IgD-negative memory B cell (primary cell): ENCODE results near the gene IGFN1. TPM values are rescaled to one million over a fixed set of nuclear protein-coding genes. Genes with fewer than 3 reads are reported as not detected.
"Not testable (repeated sequence)": the region's sequence is repeated elsewhere in the genome, so short reads cannot be mapped to it uniquely, and the experiment has no call there.

Source experiments
- H3K27ac Mint-ChIP-seq, 3 donors: one replicate each; pipeline ENCODE4 v1.8.0; 2020 to 2022; ENCODE audit warnings: mild to moderate bottlenecking in 3 of 3, mixed read lengths in 3 of 3, moderate library complexity in 1 of 3
- H3K27me3 Mint-ChIP-seq: one replicate; pipeline ENCODE4 v1.8.0; 2021; ENCODE audit warnings: mixed read lengths
- H3K36me3 Mint-ChIP-seq: one replicate; pipeline ENCODE4 v1.8.0; 2020; ENCODE audit warnings: mild to moderate bottlenecking, mixed read lengths
- H3K4me1 Mint-ChIP-seq, 3 donors: one replicate each; pipeline ENCODE4 v1.8.0; 2020 to 2022; ENCODE audit warnings: mixed read lengths in 3 of 3, mild to moderate bottlenecking in 1 of 3
- H3K4me3 Mint-ChIP-seq, 4 donors: one replicate each; pipeline ENCODE4 v1.8.0; 2020 to 2022; ENCODE audit warnings: mild to moderate bottlenecking in 4 of 4, mixed read lengths in 4 of 4, moderate library complexity in 3 of 4
- H3K9me3 Mint-ChIP-seq, 3 donors: one replicate each; pipeline ENCODE4 v1.8.0; 2020 to 2021; ENCODE audit warnings: mixed read lengths in 3 of 3, mild to moderate bottlenecking in 1 of 3
- polyA plus RNA-seq: library from polyadenylated mRNA; unstranded; fragments of 300-500 nt; fragmentation: Illumina TruSeq; gene quantifications from one replicate; pipeline ENCODE4 v1.2.3, GENCODE V29; 2021

The IGFN1 gene
- polyA plus RNA-seq, 1 donor from 2014 or later, result not detected

DNA sequence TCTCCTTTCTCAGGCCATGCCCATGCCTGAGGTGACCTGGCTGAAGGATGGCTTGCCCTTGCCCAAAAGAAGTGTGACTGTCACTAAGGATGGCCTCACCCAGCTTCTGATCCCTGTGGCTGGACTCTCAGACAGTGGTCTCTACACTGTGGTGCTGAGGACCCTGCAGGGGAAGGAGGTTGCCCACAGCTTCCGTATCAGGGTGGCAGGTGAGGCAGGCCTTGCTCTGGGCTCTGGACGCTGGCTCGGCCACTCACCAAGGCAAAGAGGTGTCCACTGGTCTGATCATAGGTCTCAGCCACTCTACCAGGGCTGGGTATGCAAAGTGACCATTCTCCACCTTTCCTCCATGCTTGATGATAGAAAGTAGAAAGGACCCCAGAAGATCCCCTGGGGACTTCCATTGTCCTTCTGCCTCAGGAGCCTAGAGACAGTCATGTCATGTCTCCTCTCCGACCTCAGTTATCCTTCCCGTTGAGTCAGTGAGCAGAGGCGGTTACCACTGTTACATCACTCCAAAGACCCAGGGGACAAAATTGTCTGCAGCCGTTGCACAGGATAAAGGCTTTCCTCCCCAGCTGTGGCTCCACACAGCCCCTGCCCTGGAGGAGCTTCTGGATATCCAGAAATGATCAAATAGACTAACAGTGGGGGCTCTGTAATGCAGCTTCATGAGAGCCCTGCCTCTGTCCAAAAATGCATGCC is 34.2 kb downstream of the IGFN1 start:
- Mint-ChIP-seq H3K4me3 (no peak overlapping the region), H3K27ac (no peak overlapping the region), H3K27me3 (peaks cover 9% of the 10 kb centered on the region), H3K36me3 (no peaks in the 10 kb centered on the region), H3K9me3 (no peaks in the 10 kb centered on the region), H3K4me1 (no peaks in the 10 kb centered on the region)

DNA sequence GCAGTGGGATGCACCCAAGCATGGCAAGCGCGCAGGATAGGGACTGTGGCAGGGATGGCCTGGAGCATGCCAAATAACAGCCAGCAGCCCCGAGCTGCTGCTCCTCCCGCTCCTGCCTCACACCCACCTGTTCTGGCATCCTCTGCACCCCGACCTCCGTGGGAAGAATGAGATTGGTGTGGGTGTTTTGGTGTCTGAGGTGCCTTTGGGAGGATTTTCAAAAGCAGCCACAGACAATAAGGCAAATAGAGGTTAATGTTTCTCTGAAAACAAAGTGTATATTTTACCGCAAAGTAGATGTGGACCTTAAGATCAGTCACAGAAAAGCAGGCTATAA is 35.5 kb downstream of the IGFN1 start:
- no peak overlapping the region for H3K4me3 Mint-ChIP-seq

DNA sequence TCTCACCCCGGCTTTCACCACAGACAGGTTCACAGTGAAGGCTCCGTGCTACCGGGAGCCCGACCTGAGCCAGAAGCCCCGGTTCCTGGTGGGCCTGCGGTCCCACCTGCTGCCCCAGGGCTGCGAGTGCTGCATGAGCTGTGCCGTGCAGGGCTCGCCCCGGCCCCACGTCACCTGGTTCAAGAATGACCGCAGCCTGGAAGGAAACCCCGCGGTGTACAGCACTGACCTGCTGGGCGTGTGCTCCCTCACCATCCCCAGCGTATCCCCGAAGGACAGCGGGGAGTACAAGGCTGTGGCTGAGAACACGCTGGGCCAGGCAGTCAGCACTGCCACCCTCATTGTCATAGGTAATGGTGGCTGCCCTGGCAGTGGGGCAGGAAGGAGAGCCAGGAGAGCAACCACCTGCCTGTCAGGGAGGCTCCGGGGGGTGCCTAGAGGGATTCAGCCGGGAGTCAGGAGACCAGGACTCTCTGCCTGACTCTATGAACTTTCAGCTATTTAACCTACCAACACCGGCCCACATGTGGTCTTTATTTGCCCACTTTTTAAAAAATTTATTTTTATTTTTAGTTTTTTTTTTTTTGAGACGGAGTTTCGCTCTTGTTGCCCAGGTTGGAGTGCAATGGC is 36.4 kb downstream of the IGFN1 start:
- Mint-ChIP-seq H3K27ac (no peak overlapping the region), H3K27me3 (peaks cover 9% of the 10 kb centered on the region), H3K4me1 (no peaks in the 10 kb centered on the region), H3K36me3 (no peaks in the 10 kb centered on the region), H3K4me3 (no peak overlapping the region), H3K9me3 (peaks cover 0 to 4% (median 2%) of the 10 kb centered on the region in 3 donors)

More for the DNA sequence above, 35.5 kb downstream of the IGFN1 start:
- H3K27me3 Mint-ChIP-seq, result peaks cover 9% of the 10 kb centered on the region
- no peaks in the 10 kb centered on the region for H3K36me3 Mint-ChIP-seq
- H3K27ac Mint-ChIP-seq, result no peak overlapping the region
- peaks cover 0 to 2% (median 0%) of the 10 kb centered on the region in 3 donors for H3K9me3 Mint-ChIP-seq
- no peaks in the 10 kb centered on the region for H3K4me1 Mint-ChIP-seq

DNA sequence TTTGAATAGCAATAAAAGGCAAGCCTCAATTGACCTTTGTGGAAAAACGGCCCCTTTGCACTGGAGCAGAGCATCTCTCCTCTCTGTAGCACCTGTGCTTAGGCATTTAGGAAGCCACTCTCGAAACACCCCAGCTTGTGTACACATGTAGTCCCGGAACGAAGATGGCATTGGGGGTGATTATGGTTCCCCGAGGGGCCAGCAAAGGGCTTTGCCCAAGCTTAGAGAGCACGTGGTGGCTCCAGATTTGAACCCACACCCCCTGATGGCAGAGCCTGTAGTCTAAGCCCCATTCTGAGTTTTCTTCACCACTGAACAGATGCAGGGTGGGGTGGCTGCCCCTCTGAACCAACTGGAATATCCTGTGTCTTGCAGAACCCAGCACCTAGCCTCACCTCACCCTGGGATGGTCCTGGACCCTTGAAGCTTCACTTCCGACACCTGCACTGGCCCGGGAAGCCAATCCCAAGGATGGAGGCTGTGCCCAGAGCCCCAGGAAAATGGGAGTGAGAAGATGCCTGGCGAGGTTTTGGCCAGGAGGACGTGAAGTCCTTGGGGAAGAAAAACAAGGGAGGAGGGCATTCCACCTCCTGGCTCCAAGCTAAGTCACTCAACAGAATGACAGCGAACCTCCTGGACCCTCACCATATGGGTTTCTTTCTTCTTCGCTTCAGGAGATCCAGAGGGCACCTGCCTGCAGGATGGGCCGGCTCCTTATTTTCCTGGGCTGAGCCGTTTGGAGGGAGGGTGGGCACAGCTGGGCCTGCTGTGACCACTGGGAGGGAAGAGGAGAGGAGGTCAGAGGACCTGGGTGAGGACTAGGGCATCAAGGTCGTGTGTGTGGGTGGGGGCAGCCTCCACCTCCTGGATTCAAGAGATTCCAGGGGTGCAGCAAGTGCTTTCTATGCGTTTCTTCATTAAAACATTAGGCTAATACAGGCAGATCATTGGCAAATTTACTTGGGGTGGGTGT is 37.7 kb downstream of the IGFN1 start:
- Mint-ChIP-seq H3K9me3 (peaks cover 1 to 11% (median 7%) of the 10 kb centered on the region in 3 donors), H3K4me3 (no peak overlapping the region), H3K4me1 (no peaks in the 10 kb centered on the region), H3K36me3 (no peaks in the 10 kb centered on the region), H3K27me3 (peaks cover 9% of the 10 kb centered on the region), H3K27ac (no peak overlapping the region)

DNA sequence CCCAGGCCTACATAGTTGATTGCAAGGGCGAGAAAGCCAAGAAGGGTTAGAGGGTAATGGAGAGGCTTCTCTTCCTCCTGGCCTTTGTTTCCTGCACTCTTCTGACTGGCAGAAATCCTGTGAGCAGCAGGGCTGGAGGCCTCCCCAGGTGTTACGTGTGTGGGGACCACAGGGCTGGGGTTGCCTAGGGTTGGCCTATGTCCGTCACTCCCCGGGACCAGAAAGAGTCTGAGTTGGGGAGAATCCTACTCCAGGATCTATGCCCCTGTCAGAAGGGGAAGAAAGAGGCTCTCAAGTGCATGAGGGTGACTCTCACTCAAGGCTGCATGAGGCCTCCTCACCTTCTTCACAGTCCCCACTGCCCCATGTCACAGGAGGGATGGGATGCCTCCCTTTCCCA is 38.5 kb downstream of the IGFN1 start:
- no peaks in the 10 kb centered on the region for H3K36me3 Mint-ChIP-seq
- no peak overlapping the region for H3K4me3 Mint-ChIP-seq
- peaks cover 2 to 13% (median 7%) of the 10 kb centered on the region in 3 donors for H3K9me3 Mint-ChIP-seq
- H3K27ac Mint-ChIP-seq, result no peak overlapping the region
- H3K4me1 Mint-ChIP-seq, result no peaks in the 10 kb centered on the region
- peaks cover 9% of the 10 kb centered on the region for H3K27me3 Mint-ChIP-seq

DNA sequence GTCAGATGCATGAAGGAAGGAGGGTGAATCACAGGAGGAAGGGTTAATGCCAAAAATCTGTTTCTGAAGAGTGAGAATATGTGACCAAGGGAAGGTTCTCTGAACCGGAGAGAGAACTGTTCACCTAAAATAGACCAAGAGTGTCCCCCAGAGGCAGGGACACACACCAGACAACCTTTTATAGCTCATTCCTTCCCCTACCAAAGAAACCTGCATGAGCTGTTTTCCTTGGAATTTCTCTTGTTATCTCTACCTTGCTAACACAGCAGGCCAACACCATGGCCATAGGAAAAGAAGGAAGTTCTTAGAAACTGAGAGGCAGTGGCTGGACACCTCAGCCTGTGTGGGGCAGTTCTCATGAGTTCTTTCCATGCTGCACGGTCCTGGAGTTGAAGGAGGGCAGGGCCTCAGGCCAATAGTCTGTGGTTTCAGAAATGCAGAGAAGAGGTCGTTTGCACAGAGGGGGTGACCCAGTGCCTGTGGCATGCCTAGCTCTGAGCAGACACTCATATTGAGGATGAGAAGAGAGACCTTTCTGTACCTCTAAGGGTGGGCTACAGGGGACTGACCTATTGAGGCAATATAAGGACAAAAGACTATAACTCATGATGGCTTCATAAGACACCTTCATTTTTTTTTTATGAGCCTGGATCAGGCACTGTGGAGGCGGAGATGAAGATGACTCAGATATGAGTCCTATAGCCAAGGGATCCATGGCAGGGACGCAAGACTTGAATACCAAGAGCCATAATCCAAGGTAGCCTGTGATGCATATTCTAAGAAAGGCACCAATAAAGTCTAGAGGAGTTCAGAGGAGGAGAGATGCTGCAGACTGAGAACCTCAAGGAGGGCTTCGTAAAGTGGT is 39.4 kb downstream of the IGFN1 start:
- no peak overlapping the region for H3K4me3 Mint-ChIP-seq
- H3K36me3 Mint-ChIP-seq, result no peaks in the 10 kb centered on the region
- H3K9me3 Mint-ChIP-seq, result peaks cover 2 to 13% (median 7%) of the 10 kb centered on the region in 3 donors
- peaks cover 9% of the 10 kb centered on the region for H3K27me3 Mint-ChIP-seq
- no peaks in the 10 kb centered on the region for H3K4me1 Mint-ChIP-seq
- no peak overlapping the region for H3K27ac Mint-ChIP-seq

DNA sequence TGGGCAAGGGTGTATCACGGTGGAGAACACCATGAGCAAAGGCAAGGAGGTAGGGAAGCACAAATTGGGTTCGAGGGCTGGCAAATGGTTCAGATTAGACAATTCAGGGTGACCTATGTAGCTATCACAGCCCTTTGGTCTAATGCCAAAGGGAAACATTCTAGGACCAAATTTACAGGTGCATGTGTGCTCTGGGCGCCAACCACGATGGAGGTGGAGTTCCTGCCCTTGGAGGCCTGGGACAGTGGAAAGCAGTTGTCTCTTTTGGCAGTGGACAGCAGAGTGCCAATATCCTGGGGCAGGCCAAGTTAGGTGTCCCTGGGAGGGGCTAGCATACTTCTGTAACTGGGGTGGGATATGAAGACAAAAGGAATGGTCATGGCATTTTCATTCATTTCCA is 40.1 kb downstream of the IGFN1 start:
- Mint-ChIP-seq H3K36me3 (no peaks in the 10 kb centered on the region), H3K9me3 (peaks cover 2 to 13% (median 7%) of the 10 kb centered on the region in 3 donors), H3K27me3 (peaks cover 9% of the 10 kb centered on the region), H3K4me1 (no peaks in the 10 kb centered on the region), H3K27ac (no peak overlapping the region), H3K4me3 (no peak overlapping the region)

DNA sequence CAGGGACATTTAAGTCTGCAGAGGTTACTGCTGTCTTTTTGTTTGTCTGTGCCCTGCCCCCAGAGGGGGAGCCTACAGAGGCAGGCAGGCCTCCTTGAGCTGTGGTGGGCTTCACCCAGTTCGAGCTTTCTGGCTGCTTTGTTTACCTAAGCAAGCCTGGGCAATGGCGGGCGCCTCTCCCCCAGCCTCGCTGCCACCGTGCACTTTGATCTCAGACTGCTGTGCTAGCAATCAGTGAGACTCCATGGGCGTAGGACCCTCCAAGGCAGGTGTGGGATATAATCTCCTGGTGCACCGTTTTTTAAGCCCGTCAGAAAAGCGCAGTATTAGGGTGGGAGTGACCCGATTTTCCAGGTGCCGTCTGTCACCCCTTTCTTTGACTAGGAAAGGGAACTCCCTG is 49.0 kb downstream of the IGFN1 start:
- not testable (repeated sequence) for H3K9me3 Mint-ChIP-seq, H3K36me3 Mint-ChIP-seq, H3K4me1 Mint-ChIP-seq, H3K4me3 Mint-ChIP-seq, H3K27ac Mint-ChIP-seq
- peaks cover 10% of the 10 kb centered on the region for H3K27me3 Mint-ChIP-seq

DNA sequence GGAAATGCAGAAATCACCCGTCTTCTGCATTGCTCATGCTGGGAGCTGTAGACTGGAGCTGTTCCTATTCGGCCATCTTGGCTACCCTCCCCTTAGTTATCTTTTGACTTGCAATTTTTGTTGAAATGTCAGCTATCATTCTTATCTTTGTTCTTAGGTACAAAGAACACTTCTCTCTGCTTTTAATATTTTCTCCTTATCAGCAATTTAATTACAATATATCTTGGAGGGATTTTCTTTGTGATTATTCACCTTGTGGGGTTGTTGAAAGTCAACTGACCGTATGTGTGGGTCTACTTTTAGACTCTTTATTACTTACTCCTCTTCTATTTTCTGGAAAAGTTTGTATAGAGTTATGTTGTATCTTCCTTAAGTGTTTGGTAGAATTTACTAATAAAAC is 49.5 kb downstream of the IGFN1 start:
- Mint-ChIP-seq H3K36me3 (no peaks in the 10 kb centered on the region), H3K4me1 (no peaks in the 10 kb centered on the region), H3K9me3 (no peaks in the 10 kb centered on the region), H3K27me3 (peaks cover 10% of the 10 kb centered on the region), H3K27ac (peak overlapping the region in 1 of 3 donors; percentile 71), H3K4me3 (no peak overlapping the region)

DNA sequence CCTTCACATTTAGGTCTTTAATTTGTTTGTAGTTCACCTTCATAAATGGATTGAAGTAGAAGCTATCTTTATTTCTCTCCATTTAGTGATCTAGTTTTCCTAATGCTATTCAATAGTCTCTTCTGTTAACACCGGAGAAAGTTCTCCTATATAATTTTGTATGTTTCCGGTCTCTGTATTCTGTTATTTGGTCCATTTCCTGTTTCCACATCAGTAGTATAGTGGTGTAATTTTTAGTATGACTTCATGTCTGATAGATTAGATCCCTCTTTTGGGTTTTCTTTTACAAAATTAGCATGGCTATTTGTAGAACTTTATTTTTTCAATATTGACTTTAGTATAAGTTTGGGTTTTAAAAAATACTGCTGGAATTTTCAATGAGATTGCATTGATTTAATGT is 51.1 kb downstream of the IGFN1 start:
- no peaks in the 10 kb centered on the region for H3K9me3 Mint-ChIP-seq
- no peaks in the 10 kb centered on the region for H3K36me3 Mint-ChIP-seq
- H3K27me3 Mint-ChIP-seq, result peaks cover 9% of the 10 kb centered on the region
- H3K27ac Mint-ChIP-seq, result no peak overlapping the region
- H3K4me3 Mint-ChIP-seq, result no peak overlapping the region
- no peaks in the 10 kb centered on the region for H3K4me1 Mint-ChIP-seq

DNA sequence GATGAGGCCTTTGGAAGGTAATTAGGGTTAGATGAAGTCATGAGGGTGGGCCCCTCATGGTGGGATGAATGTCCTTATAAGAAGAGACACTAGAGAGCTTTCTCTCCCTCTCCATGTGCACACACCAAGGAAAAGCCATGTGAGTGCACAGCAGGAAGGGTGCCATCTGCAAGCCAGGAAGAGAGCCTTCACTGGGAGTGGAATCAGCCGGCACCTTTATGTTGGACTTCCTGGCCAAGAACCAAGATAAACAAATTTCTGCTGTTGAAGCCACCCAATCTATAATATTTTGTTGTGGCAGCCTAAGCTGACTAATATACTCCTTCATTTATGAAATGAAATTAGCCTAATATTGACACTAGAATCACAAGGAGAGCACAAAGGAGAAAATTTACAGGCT is 54.5 kb downstream of the IGFN1 start:
- Mint-ChIP-seq H3K9me3 (no peaks in the 10 kb centered on the region), H3K4me3 (no peak overlapping the region), H3K27me3 (peaks cover 9% of the 10 kb centered on the region), H3K27ac (no peak overlapping the region), H3K4me1 (no peaks in the 10 kb centered on the region), H3K36me3 (peaks cover 2% of the 10 kb centered on the region)

DNA sequence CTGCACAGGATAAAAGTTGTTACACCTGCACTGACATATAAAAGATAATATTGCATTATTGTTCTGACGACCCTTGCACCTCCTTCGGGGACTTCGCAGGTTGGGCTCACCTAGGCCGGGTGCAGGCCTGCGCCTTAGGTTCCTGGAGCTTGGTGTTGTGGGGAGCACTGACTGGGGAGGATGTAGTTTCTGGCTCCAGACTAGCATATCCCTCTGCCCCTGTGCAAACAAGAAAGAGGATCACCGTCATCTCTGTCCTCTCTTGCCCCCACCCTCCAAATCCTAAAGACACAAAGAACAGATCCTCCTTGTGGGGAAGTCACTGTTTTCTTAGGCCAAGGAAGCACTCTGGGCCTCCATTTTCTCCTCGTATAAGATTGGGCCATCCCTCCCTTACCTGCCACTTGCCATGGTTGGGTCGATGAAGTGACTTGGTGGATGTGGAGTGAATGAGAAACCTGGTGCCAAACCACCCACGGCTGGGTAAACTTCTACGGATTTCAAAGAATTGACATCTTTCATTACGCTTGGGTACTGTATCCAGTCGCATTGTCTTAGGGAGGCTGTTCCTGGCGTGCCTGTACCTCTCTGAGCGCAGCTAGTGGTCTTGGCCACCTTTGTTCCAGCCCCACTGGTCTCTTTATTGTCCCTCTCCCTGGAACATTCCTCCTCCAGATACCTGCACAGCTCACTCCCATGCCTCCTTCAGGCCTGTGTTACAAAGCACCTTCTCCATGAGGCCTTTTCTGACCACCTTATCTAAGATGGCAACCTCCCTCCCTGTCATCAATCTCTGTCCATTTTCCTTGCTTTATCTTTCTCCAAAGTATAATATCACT is 58.3 kb downstream of the IGFN1 start:
- Mint-ChIP-seq H3K36me3 (peaks cover 2% of the 10 kb centered on the region), H3K27ac (no peak overlapping the region), H3K9me3 (no peaks in the 10 kb centered on the region), H3K27me3 (peaks cover 7% of the 10 kb centered on the region), H3K4me3 (no peak overlapping the region), H3K4me1 (no peaks in the 10 kb centered on the region)

DNA sequence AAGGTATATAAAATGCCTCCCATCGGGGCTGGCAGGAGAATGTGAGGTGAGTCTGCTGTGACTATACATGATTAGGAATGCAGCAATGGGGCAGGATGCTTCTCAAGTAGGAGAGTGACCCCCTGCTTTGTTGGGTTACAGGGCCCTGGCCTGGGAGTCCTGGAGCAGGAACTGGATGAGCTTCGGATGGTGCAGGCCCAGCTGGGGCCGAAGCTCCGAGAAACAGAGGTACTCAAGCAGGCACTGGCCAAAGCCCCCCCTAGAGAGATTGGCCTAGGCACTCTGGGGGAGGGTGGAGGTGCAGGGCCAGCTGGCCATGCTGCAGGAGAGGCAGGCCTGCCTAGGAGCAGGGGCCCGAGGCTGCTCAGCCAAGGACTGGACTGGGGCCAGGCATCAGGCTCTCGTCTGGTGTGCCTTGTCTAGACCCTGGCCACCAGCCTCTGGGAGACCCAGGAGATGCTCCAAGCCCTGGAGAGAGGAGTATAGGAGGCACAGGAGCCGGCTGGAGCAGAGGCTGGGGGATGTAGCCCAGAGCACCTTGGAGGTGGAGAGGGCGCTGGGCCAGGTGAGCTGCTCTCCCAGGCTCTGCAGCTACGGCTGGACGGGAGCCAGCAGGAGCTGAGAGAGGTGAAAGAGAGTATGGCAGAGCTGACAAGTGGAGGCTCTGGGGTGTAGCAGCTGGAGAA is 59.8 kb downstream of the IGFN1 start:
- H3K27ac Mint-ChIP-seq, result no peak overlapping the region
- peaks cover 5% of the 10 kb centered on the region for H3K27me3 Mint-ChIP-seq
- H3K4me3 Mint-ChIP-seq, result no peak overlapping the region
- no peaks in the 10 kb centered on the region for H3K4me1 Mint-ChIP-seq
- H3K36me3 Mint-ChIP-seq, result peaks cover 2% of the 10 kb centered on the region
- H3K9me3 Mint-ChIP-seq, result no peaks in the 10 kb centered on the region
